ENCODE results near the gene SLC1A5.
"Not testable (repeated sequence)": the region's sequence is repeated elsewhere in the genome, so short reads cannot be mapped to it uniquely, and the experiment has no call there.

The SLC1A5 gene

GRCh38 chr19:46813839-46814358 is 25.5 kb upstream of the SLC1A5 start:
- peak; percentile 14 for DNase-seq (ENCODE audit: low read depth)
- H3K4me3 ChIP-seq (ENCODE audit: low read length): no peak overlapping the region
- no peak for TF ChIP-seq CTCF (IDR thresholded peaks at IDR 0.05; ENCODE audit: insufficient read depth, low read depth, low read length, missing control alignments)

GRCh38 chr19:46812977-46813838 is 24.8 kb upstream of the SLC1A5 start:
- DNase-seq (ENCODE audit: low read depth): no peak
- no peak overlapping the region for H3K4me3 ChIP-seq (ENCODE audit: low read length)
- TF ChIP-seq CTCF (IDR thresholded peaks at IDR 0.05; ENCODE audit: insufficient read depth, low read depth, low read length, missing control alignments): no peak

- no peak for TF ChIP-seq CTCF (IDR thresholded peaks at IDR 0.05; ENCODE audit: insufficient read depth, low read depth, low read length, missing control alignments)
Observed at GRCh38 chr19:46809534-46810272, 21.3 kb upstream of the SLC1A5 start.

GRCh38 chr19:46806656-46807055 is 18.3 kb upstream of the SLC1A5 start:
- no peak for TF ChIP-seq CTCF (IDR thresholded peaks at IDR 0.05; ENCODE audit: insufficient read depth, low read depth, low read length, missing control alignments)
- DNase-seq (ENCODE audit: low read depth): no peak
- H3K4me3 ChIP-seq (ENCODE audit: low read length): no peak overlapping the region

More at GRCh38 chr19:46809534-46810272, 21.3 kb upstream of the SLC1A5 start:
- no peak for DNase-seq (ENCODE audit: low read depth)
- no peak overlapping the region for H3K4me3 ChIP-seq (ENCODE audit: low read length)

- not testable (repeated sequence) for H3K4me3 ChIP-seq (ENCODE audit: low read length); DNase-seq (ENCODE audit: low read depth)
Observed at GRCh38 chr19:46804432-46804831, 16.0 kb upstream of the SLC1A5 start.

- no peak overlapping the region for H3K4me3 ChIP-seq (ENCODE audit: low read length)
- TF ChIP-seq CTCF (IDR thresholded peaks at IDR 0.05; ENCODE audit: insufficient read depth, low read depth, low read length, missing control alignments): no peak
- no peak for DNase-seq (ENCODE audit: low read depth)
Observed at GRCh38 chr19:46803555-46803954, 15.2 kb upstream of the SLC1A5 start.

- no peak for TF ChIP-seq CTCF (IDR thresholded peaks at IDR 0.05; ENCODE audit: insufficient read depth, low read depth, low read length, missing control alignments)
- no peak overlapping the region for H3K4me3 ChIP-seq (ENCODE audit: low read length)
- no peak for DNase-seq (ENCODE audit: low read depth)
Observed at GRCh38 chr19:46802152-46802551, 13.8 kb upstream of the SLC1A5 start.

All from epithelial cell of esophagus (primary cell).